SK-N-SH treated with all-trans-retinoic acid at 6 μM for 48 hours (cell line): Measurements from ENCODE around the gene DCTD.

Experiments used
- ATAC-seq: fragments of 200-7000 bp; cut with Tn5 transposase; 3 replicates; pipeline ENCODE4 v1.9.1; 2020; ENCODE audit warnings: mild to moderate bottlenecking, moderate library complexity
- ARNTL ChIP-seq: fragments of 450-650 bp; formaldehyde crosslinking; IDR thresholded peaks from 2 replicates; pipeline ENCODE4 v1.5.0; 2020; ENCODE audit warnings: low read depth, mild to moderate bottlenecking, moderate library complexity, borderline replicate concordance
- BACH2 ChIP-seq: fragments of 250-450 bp; sonication (Bioruptor Pico); IDR thresholded peaks from 2 replicates; pipeline ENCODE4 v1.9.0; 2021; ENCODE audit warnings: mild to moderate bottlenecking, borderline replicate concordance
- CSRNP3 ChIP-seq: fragments of 250-450 bp; sonication (Bioruptor Pico); IDR thresholded peaks from 2 replicates; pipeline ENCODE4 v1.5.1; 2021; ENCODE audit warnings: mild to moderate bottlenecking, moderate library complexity
- ESRRG ChIP-seq: fragments of 250-450 bp; sonication (Bioruptor Pico); IDR thresholded peaks from 2 replicates; pipeline ENCODE4 v1.6.1; 2021; ENCODE audit warnings: mild to moderate bottlenecking
- GLIS3 ChIP-seq: fragments of 250-450 bp; sonication (Bioruptor Pico); IDR thresholded peaks from 2 replicates; pipeline ENCODE4 v1.5.0; 2020; ENCODE audit warnings: mild to moderate bottlenecking, moderate library complexity
- ISL1 ChIP-seq: fragments of 250-450 bp; sonication (Bioruptor Pico); IDR thresholded peaks from 2 replicates; pipeline ENCODE4 v2.1.2; 2022; ENCODE audit warnings: mild to moderate bottlenecking, moderate library complexity
- OSR1 ChIP-seq: fragments of 250-450 bp; sonication (Bioruptor Pico); IDR thresholded peaks from 2 replicates; pipeline ENCODE4 v1.8.0; 2022; ENCODE audit warnings: moderate library complexity, mild to moderate bottlenecking, inconsistent platforms
- PATZ1 ChIP-seq: fragments of 250-450 bp; sonication (Bioruptor Pico); IDR thresholded peaks from 2 replicates; pipeline ENCODE4 v1.8.0; 2020; ENCODE audit warnings: mild to moderate bottlenecking, moderate library complexity, borderline replicate concordance
- PPARA ChIP-seq: fragments of 250-450 bp; sonication (Bioruptor Pico); IDR thresholded peaks from 2 replicates; pipeline ENCODE4 v1.5.0; 2020; ENCODE audit warnings: mild to moderate bottlenecking, borderline replicate concordance
- RARB ChIP-seq: fragments of 250-450 bp; sonication (Bioruptor Pico); IDR thresholded peaks from 2 replicates; pipeline ENCODE4 v1.8.0; 2021; ENCODE audit warnings: mild to moderate bottlenecking, moderate library complexity
- TCF4 ChIP-seq: fragments of 250-450 bp; sonication (Bioruptor Pico); IDR thresholded peaks from 2 replicates; pipeline ENCODE4 v1.8.0; 2021; ENCODE audit warnings: mild to moderate bottlenecking, moderate library complexity, borderline replicate concordance
- TOX ChIP-seq: fragments of 250-450 bp; sonication (Bioruptor Pico); IDR thresholded peaks from 2 replicates; pipeline ENCODE4 v1.8.0; 2021; ENCODE audit warnings: mild to moderate bottlenecking, moderate library complexity, borderline replicate concordance
- TSHZ2 ChIP-seq: fragments of 250-450 bp; sonication (Bioruptor Pico); IDR thresholded peaks from 2 replicates; pipeline ENCODE4 v1.5.0; 2020; ENCODE audit warnings: mild to moderate bottlenecking, moderate library complexity
- ZC3H10 ChIP-seq: fragments of 250-450 bp; sonication (Bioruptor Pico); IDR thresholded peaks from 2 replicates; pipeline ENCODE4 v1.5.1; 2021; ENCODE audit warnings: mild to moderate bottlenecking, moderate library complexity
- ZNF565 ChIP-seq: fragments of 450-650 bp; formaldehyde crosslinking; conservative IDR thresholded peaks from 2 replicates; pipeline ENCODE4 v1.5.0; 2020; ENCODE audit warnings: low read depth, mild to moderate bottlenecking, moderate library complexity
- ZNF70 ChIP-seq: fragments of 450-650 bp; formaldehyde crosslinking; IDR thresholded peaks from 2 replicates; pipeline ENCODE4 v1.5.0; 2020; ENCODE audit warnings: mild to moderate bottlenecking, moderate library complexity
- TF ChIP-seq, protein P1 (sequence below): fragments of 250-450 bp; sonication (Bioruptor Pico); IDR thresholded peaks from 2 replicates; pipeline ENCODE4 v1.8.0; 2021; ENCODE audit warnings: low read depth, mild to moderate bottlenecking, moderate library complexity, borderline replicate concordance

Gene DCTD

GRCh38 chr4:182932651-182933050, 15.5 kb upstream of the DCTD start (continued):
- TF ChIP-seq, protein P1, sequence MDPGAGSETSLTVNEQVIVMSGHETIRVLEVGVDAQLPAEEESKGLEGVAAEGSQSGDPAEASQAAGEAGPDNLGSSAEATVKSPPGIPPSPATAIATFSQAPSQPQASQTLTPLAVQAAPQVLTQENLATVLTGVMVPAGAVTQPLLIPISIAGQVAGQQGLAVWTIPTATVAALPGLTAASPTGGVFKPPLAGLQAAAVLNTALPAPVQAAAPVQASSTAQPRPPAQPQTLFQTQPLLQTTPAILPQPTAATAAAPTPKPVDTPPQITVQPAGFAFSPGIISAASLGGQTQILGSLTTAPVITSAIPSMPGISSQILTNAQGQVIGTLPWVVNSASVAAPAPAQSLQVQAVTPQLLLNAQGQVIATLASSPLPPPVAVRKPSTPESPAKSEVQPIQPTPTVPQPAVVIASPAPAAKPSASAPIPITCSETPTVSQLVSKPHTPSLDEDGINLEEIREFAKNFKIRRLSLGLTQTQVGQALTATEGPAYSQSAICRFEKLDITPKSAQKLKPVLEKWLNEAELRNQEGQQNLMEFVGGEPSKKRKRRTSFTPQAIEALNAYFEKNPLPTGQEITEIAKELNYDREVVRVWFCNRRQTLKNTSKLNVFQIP (CRISPR knock-in tag), result no peak

- TF ChIP-seq ESRRG (CRISPR knock-in tag) (no peak), ISL1 (CRISPR knock-in tag) (0 out of 2 replicates have a peak, but pooled peaks have one; percentile 15)
- ATAC-seq, result no peak; the same call in 2 of the 3 replicates
Measured at GRCh38 chr4:182931691-182932345, 14.6 kb upstream of the DCTD start.

DNA sequence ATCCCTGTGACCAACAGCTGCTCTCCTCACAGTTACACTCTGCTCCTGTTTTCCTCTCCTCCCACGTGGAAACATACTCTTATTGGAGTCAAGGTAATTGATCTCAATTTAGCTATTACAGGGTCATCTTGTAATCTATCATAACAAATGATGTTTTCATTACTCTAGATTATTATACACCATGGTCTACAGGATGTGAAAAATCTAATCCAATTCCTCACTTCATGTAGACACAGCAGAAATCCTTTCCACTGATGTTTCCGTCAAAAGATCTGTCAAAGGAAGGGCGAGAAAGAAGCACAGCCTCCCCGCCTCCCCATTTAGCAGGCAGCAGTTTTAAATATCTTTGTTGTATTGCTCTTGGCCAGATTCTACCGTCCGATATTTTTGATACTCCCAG, 13.7 kb upstream of the DCTD start:
- TF ChIP-seq OSR1 (CRISPR knock-in tag), result no peak
- ATAC-seq, result no peak

- peak; percentile 78 for ATAC-seq
- TF ChIP-seq ZC3H10 (CRISPR knock-in tag) (no peak), OSR1 (CRISPR knock-in tag) (no peak), PATZ1 (CRISPR knock-in tag) (no peak), TCF4 (CRISPR knock-in tag) (no peak), ARNTL (CRISPR knock-in tag) (no peak), TOX (CRISPR knock-in tag) (no peak), GLIS3 (no peak), ISL1 (CRISPR knock-in tag) (no peak)
Measured at GRCh38 chr4:182929296-182929695, 12.1 kb upstream of the DCTD start.

DNA sequence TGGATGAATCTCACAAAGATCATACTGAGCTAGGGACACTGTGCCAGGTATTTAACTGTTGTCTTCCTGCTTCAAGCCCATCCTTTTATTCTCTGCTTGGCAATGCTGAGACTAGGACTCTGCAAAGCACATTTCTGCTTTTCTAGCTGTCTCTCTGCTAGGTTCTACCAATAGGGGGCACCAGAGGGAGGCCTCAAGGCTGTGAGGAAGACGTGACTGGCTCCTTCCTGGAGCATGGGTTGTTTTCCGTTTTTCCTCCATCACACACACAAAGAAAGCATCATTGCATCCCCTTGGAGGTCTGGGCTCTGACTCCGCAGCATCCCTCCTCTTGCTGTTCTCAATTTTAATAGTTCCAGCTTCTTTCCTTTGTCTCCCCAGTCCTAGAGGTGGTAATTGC, 10.9 kb upstream of the DCTD start:
- no peak for ATAC-seq
- TF ChIP-seq RARB (no peak), BACH2 (CRISPR knock-in tag) (no peak), PPARA (CRISPR knock-in tag) (no peak), CSRNP3 (CRISPR knock-in tag) (no peak), TOX (CRISPR knock-in tag) (no peak), GLIS3 (no peak), TSHZ2 (no peak), ZC3H10 (CRISPR knock-in tag) (no peak), ZNF70 (CRISPR knock-in tag) (no peak), ZNF565 (no peak)
- TF ChIP-seq, protein P1 (CRISPR knock-in tag), result no peak
